ENCODE measurements around the gene SPINDOC. TPM values are rescaled to one million over a fixed set of nuclear protein-coding genes. Genes with fewer than 3 reads are reported as not detected.

The SPINDOC gene
- polyA plus RNA-seq, 3 donors = 0.10 to 3.3 (median 0.20) TPM

GRCh38 chr11:63775191-63775590 lies 38.1 kb upstream of the SPINDOC start:
- peaks cover 11 to 26% of the 10 kb centered on the region in 2 donors for H3K27me3 ChIP-seq (ENCODE audit: control insufficient read depth in 2 of 2, insufficient read depth in 2 of 2, low read length in 2 of 2)
- no peaks in the 10 kb centered on the region for H3K9me3 ChIP-seq (replicated peaks in 1 of 2; ENCODE audit: control insufficient read depth in 1 of 2, insufficient read depth in 1 of 2, low read length in 2 of 2)
- intact Hi-C loops (cut with micrococcal nuclease) = no loop called here
- H3K4me1 ChIP-seq (ENCODE audit: control insufficient read depth in 1 of 2, insufficient read depth in 2 of 2, low read length in 2 of 2) = peaks cover 0 to under 1% of the 10 kb centered on the region in 2 donors
- no peak overlapping the region for H2AFZ ChIP-seq (ENCODE audit: insufficient read depth, low read depth, low read length, poor library complexity, severe bottlenecking)
- no peaks in the 10 kb centered on the region for H4K20me1 ChIP-seq (ENCODE audit: insufficient read depth, low read length)
- no peak overlapping the region for H3K4me2 ChIP-seq (replicated peaks; ENCODE audit: extremely low read depth, low read length, poor library complexity, severe bottlenecking)
- Mint-ChIP-seq H3K27me3 (ENCODE audit: low read depth in 3 of 3) (peaks cover 23 to 36% (median 32%) of the 10 kb centered on the region in 3 donors), H3K9me3 (peaks cover 0 to 4% (median under 1%) of the 10 kb centered on the region in 7 donors), H3K4me3 (no peak overlapping the region), H3K36me3 (peaks cover 0 to 2% of the 10 kb centered on the region in 2 donors), H3K27ac (no peak overlapping the region), H3K4me1 (peaks cover 2% of the 10 kb centered on the region)
- no peaks in the 10 kb centered on the region for H3K79me2 ChIP-seq (ENCODE audit: insufficient read depth, low read length)
- H3K4me3 ChIP-seq (replicated peaks in 1 of 3; ENCODE audit: low read depth in 2 of 3, low read length in 3 of 3) = no peak overlapping the region
- H3K36me3 ChIP-seq (replicated peaks in 1 of 2; ENCODE audit: control insufficient read depth in 1 of 2, insufficient read depth in 2 of 2, low read length in 2 of 2) = no peaks in the 10 kb centered on the region
- H3K9ac ChIP-seq (ENCODE audit: insufficient read depth, low read length, poor library complexity, severe bottlenecking) = no peak overlapping the region
- no peak for TF ChIP-seq CTCF (IDR thresholded peaks at IDR 0.05)
- no peak overlapping the region for H3K27ac ChIP-seq (ENCODE audit: low read depth in 1 of 2, low read length in 2 of 2)
- DNase-seq = no peak
- WGBS (ENCODE audit: insufficient coverage) = 70% methylated on average over 2 of the region's 3 CpGs

GRCh38 chr11:63779039-63779438 lies 34.2 kb upstream of the SPINDOC start:
- H3K4me3 ChIP-seq (replicated peaks in 1 of 3; ENCODE audit: low read depth in 2 of 3, low read length in 3 of 3) = no peak overlapping the region
- no peaks in the 10 kb centered on the region for H3K27me3 ChIP-seq (ENCODE audit: control insufficient read depth in 2 of 2, insufficient read depth in 2 of 2, low read length in 2 of 2)
- no peaks in the 10 kb centered on the region for H3K36me3 ChIP-seq (replicated peaks in 1 of 2; ENCODE audit: control insufficient read depth in 1 of 2, insufficient read depth in 2 of 2, low read length in 2 of 2)
- no peak overlapping the region for H3K27ac ChIP-seq (ENCODE audit: low read depth in 1 of 2, low read length in 2 of 2)
- no peaks in the 10 kb centered on the region for H3K36me3 Mint-ChIP-seq
- no peak overlapping the region for H3K27ac Mint-ChIP-seq
- H3K4me3 Mint-ChIP-seq = no peak overlapping the region
- no peak for TF ChIP-seq CTCF (IDR thresholded peaks at IDR 0.05)
- DNase-seq = no peak
- no peaks in the 10 kb centered on the region for H3K79me2 ChIP-seq (ENCODE audit: insufficient read depth, low read length)
- no peaks in the 10 kb centered on the region for H3K4me1 Mint-ChIP-seq
- no peaks in the 10 kb centered on the region for H3K9me3 ChIP-seq (replicated peaks in 1 of 2; ENCODE audit: control insufficient read depth in 1 of 2, insufficient read depth in 1 of 2, low read length in 2 of 2)
- no peak overlapping the region for H3K4me2 ChIP-seq (replicated peaks; ENCODE audit: extremely low read depth, low read length, poor library complexity, severe bottlenecking)
- H2AFZ ChIP-seq (ENCODE audit: insufficient read depth, low read depth, low read length, poor library complexity, severe bottlenecking) = no peak overlapping the region
- no CpG with 5 or more reads among the region's 2 CpGs for WGBS (ENCODE audit: insufficient coverage)
- H3K27me3 Mint-ChIP-seq (ENCODE audit: low read depth in 3 of 3) = peaks cover 7 to 10% (median 8%) of the 10 kb centered on the region in 3 donors
- no peaks in the 10 kb centered on the region for H4K20me1 ChIP-seq (ENCODE audit: insufficient read depth, low read length)
- H3K9me3 Mint-ChIP-seq = no peaks in the 10 kb centered on the region
- H3K4me1 ChIP-seq (ENCODE audit: control insufficient read depth in 1 of 2, insufficient read depth in 2 of 2, low read length in 2 of 2) = no peaks in the 10 kb centered on the region
- intact Hi-C loops (cut with micrococcal nuclease) = no loop called here
- H3K9ac ChIP-seq (ENCODE audit: insufficient read depth, low read length, poor library complexity, severe bottlenecking) = no peak overlapping the region
